Spleen (tissue), 7 donors: ENCODE measurements around the gene C12orf60.
A peak's percentile ranks its signal among the peaks of the same experiment; 100 is the strongest.

Experiments
- CTCF ChIP-seq, 11 experiments: fragments of 200-600 bp in 7 of 11; fragments of 450-650 bp in 4 of 11; sonication (generic) in 4 of 11; IDR thresholded peaks in 8 of 11; conservative IDR thresholded peaks in 3 of 11; 1 replicate in 7 of 11; 2 replicates in 4 of 11; pipeline versions ENCODE4 v1.4.0 to v1.8.0; 2016 to 2021; ENCODE audit warnings: antibody characterized with exemption in 11 of 11, inconsistent platforms in 4 of 11, mild to moderate bottlenecking in 1 of 11
- POLR2A ChIP-seq, 3 donors: fragments of 450-650 bp; IDR thresholded peaks; one replicate each; pipeline ENCODE4 v1.5.1; 2017; ENCODE audit warnings: antibody characterized with exemption in 3 of 3, mild to moderate bottlenecking in 1 of 3
- POLR2AphosphoS5 ChIP-seq, 3 donors: sonication (generic); formaldehyde crosslinking; IDR thresholded peaks; one replicate each; pipeline ENCODE4 v1.5.1; 2017; ENCODE audit warnings: antibody characterized with exemption in 3 of 3
- donor health status: DM: no; HTN: no; CAD: no; lungs with moderate emphysema.
- donor health status: DM: no; HTN: no; CAD: no.
- donor health status: DM: no; HTN: no; CAD: no.

- TF ChIP-seq POLR2A (IDR thresholded peaks at IDR 0.05) (peak in 2 of 3 donors; percentile 35 to 67), CTCF (IDR thresholded peaks at IDR 0.05 in 8 of 11, conservative IDR thresholded peaks at IDR 0.05 in 3 of 11) (peak; percentile 82 to 95 (median 91)), POLR2AphosphoS5 (IDR thresholded peaks at IDR 0.05) (peak; percentile 91 to 93 (median 91))
Observed at GRCh38 chr12:14769969-14770495, 33.4 kb upstream of the C12orf60 start.
